MM.1S (cell line): Measurements from ENCODE around the gene SAAL1.

Experiments used
- DNase-seq: peaks from one replicate; pipeline ENCODE4 v3.0.0-alpha.2; 2015
- H2AFZ ChIP-seq: fragments of 300-600 bp; sonication (generic); 2 replicates; pipeline ENCODE4 v1.6.0; 2016; ENCODE audit warnings: antibody characterized with exemption, low read length
- H3F3A ChIP-seq: fragments of 300-600 bp; sonication (generic); 2 replicates; pipeline ENCODE4 v1.6.1; 2016; ENCODE audit warnings: mild to moderate bottlenecking, antibody characterized with exemption, low read length, moderate library complexity, mixed read lengths; ENCODE audit not compliant: insufficient read depth
- H3K27ac ChIP-seq: fragments of 300-600 bp; sonication (generic); 2 replicates; pipeline ENCODE4 v1.5.1; 2016; ENCODE audit warnings: mild to moderate bottlenecking, low read length
- H3K27me3 ChIP-seq: fragments of 300-600 bp; sonication (generic); replicated peaks from 2 replicates; pipeline ENCODE4 v1.6.0; 2016; ENCODE audit warnings: low read length; ENCODE audit not compliant: insufficient read depth
- H3K36me3 ChIP-seq: fragments of 300-600 bp; sonication (generic); replicated peaks from 2 replicates; pipeline ENCODE4 v1.6.1; 2016; ENCODE audit warnings: mild to moderate bottlenecking, low read length, mixed read lengths; ENCODE audit not compliant: insufficient read depth
- H3K4me1 ChIP-seq: fragments of 300-600 bp; sonication (generic); 2 replicates; pipeline ENCODE4 v1.6.1; 2016; ENCODE audit warnings: low read length, mixed read lengths
- H3K4me2 ChIP-seq: fragments of 300-600 bp; sonication (generic); 2 replicates; pipeline ENCODE4 v1.6.0; 2016; ENCODE audit warnings: low read depth, low read length
- H3K4me3 ChIP-seq: fragments of 300-600 bp; sonication (generic); 2 replicates; pipeline ENCODE4 v1.5.1; 2016; ENCODE audit warnings: low read length, mixed read lengths
- H3K79me2 ChIP-seq: fragments of 300-600 bp; sonication (generic); 2 replicates; pipeline ENCODE4 v1.6.1; 2016; ENCODE audit warnings: mixed run types, low read length, mixed read lengths
- H3K9ac ChIP-seq: fragments of 300-600 bp; sonication (generic); 2 replicates; pipeline ENCODE4 v1.6.1; 2016; ENCODE audit warnings: low read length, mixed read lengths
- H3K9me2 ChIP-seq: fragments of 300-600 bp; sonication (generic); replicated peaks from 2 replicates; pipeline ENCODE4 v1.6.1; 2016; ENCODE audit warnings: mild to moderate bottlenecking, low read length, mixed read lengths; ENCODE audit not compliant: insufficient read depth
- H3K9me3 ChIP-seq: fragments of 300-600 bp; sonication (generic); replicated peaks from 2 replicates; pipeline ENCODE4 v1.6.1; 2016; ENCODE audit warnings: mild to moderate bottlenecking, low read length, mixed read lengths; ENCODE audit not compliant: insufficient read depth
- H4K20me1 ChIP-seq: fragments of 300-600 bp; sonication (generic); 2 replicates; pipeline ENCODE4 v1.6.1; 2016; ENCODE audit warnings: mild to moderate bottlenecking, low read length, moderate library complexity, mixed read lengths; ENCODE audit not compliant: insufficient read depth
- EZH2 ChIP-seq: fragments of 300-600 bp; sonication (generic); optimal IDR thresholded peaks from 2 replicates; pipeline ENCODE3; 2017; ENCODE audit warnings: low read depth, mild to moderate bottlenecking, antibody characterized with exemption, low read length, mixed read lengths
- EZH2phosphoT487 ChIP-seq: fragments of 300-600 bp; sonication (generic); IDR thresholded peaks from 2 replicates; pipeline ENCODE4 v1.6.1; 2018; ENCODE audit warnings: antibody characterized with exemption, low read length
- TF ChIP-seq, protein P1 (sequence below): fragments of 300-600 bp; sonication (generic); IDR thresholded peaks from 2 replicates; pipeline ENCODE4 v1.5.1; 2016; ENCODE audit warnings: antibody characterized with exemption, low read length, mixed read lengths

SAAL1 gene

DNA sequence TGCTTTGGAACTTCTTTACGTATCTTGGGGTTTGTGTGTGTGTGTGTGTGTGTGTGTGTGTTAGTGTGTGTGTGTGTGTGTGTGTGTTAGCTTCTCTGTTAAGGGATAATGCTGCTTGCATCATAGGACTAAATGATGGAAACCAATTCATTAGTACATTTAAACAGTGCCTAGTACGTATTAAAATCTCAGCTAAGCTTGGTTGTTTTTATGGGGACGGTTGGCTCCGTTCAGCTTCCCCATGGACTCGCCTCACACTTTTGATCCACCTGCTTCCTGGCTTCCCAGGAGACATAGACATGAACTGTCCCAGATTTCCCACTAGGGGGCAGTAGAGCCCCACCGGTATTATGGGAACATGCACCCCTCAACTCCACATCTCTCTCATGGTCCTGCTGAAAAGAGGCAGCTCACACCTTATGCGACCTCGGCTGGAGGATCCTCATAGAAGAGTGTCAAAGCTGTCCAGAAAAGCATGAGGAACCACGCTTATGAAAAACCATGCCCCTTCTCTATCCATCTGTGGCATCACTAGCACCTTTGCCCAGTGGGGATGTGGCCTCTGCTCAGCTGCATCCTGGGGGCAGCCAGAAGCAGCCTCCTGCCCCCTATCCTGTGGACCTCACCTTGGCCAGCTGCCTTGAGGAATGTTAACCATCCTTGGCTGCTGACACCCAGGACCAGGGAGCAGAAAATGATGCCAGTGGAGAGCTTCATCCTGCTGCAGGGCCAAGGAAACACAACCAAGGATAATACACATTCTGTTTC, 9.7 kb upstream of the SAAL1 start:
- H2AFZ ChIP-seq, result no peak overlapping the region
- H3K9me2 ChIP-seq, result no peaks in the 10 kb centered on the region
- no peaks in the 10 kb centered on the region for H3K4me1 ChIP-seq
- H3K9ac ChIP-seq, result no peak overlapping the region
- H3K27me3 ChIP-seq, result no peaks in the 10 kb centered on the region
- no peak overlapping the region for H3K27ac ChIP-seq
- TF ChIP-seq EZH2phosphoT487, result no peak
- TF ChIP-seq, protein P1, sequence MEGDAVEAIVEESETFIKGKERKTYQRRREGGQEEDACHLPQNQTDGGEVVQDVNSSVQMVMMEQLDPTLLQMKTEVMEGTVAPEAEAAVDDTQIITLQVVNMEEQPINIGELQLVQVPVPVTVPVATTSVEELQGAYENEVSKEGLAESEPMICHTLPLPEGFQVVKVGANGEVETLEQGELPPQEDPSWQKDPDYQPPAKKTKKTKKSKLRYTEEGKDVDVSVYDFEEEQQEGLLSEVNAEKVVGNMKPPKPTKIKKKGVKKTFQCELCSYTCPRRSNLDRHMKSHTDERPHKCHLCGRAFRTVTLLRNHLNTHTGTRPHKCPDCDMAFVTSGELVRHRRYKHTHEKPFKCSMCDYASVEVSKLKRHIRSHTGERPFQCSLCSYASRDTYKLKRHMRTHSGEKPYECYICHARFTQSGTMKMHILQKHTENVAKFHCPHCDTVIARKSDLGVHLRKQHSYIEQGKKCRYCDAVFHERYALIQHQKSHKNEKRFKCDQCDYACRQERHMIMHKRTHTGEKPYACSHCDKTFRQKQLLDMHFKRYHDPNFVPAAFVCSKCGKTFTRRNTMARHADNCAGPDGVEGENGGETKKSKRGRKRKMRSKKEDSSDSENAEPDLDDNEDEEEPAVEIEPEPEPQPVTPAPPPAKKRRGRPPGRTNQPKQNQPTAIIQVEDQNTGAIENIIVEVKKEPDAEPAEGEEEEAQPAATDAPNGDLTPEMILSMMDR, result peak; percentile 93
- H3K4me2 ChIP-seq, result peak overlapping the region; percentile 19; the same call in 1 of the 2 replicates
- no peaks in the 10 kb centered on the region for H3K9me3 ChIP-seq
- H3F3A ChIP-seq, result no peaks in the 10 kb centered on the region
- DNase-seq, result peak; percentile 62
- no peak overlapping the region for H3K4me3 ChIP-seq
- H4K20me1 ChIP-seq, result no peaks in the 10 kb centered on the region
- H3K36me3 ChIP-seq, result no peaks in the 10 kb centered on the region
- no peaks in the 10 kb centered on the region for H3K79me2 ChIP-seq

DNA sequence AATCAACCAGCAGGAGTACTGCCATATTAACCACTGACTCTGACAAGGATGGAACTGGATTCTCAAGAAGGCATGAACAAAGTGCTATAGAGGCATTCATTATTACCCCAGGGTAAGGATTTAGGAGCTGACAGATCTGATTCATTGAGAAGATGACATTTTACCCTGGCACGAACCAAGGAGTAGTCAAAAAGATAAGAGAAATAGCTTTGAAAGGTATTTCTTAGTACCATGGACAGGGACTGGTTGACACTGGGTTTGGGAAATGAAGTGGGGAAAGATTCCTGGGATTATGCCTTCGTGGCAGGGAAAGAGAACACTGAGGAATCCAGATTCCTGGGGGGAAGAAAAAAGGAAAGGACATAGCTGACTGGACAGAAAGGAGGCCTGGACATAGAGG, 5.1 kb upstream of the SAAL1 start:
- no peaks in the 10 kb centered on the region for H3F3A ChIP-seq
- H3K9ac ChIP-seq, result no peak overlapping the region
- no peaks in the 10 kb centered on the region for H3K9me2 ChIP-seq
- no peaks in the 10 kb centered on the region for H3K9me3 ChIP-seq
- H3K79me2 ChIP-seq, result 0 out of 2 replicates have a peak, but pooled peaks cover under 1% of the 10 kb centered on the region
- H3K4me2 ChIP-seq, result no peak overlapping the region
- H3K4me1 ChIP-seq, result 0 out of 2 replicates have a peak, but pooled peaks cover 5% of the 10 kb centered on the region
- H3K36me3 ChIP-seq, result no peaks in the 10 kb centered on the region
- no peaks in the 10 kb centered on the region for H3K27me3 ChIP-seq
- no peak overlapping the region for H2AFZ ChIP-seq
- H3K4me3 ChIP-seq, result no peak overlapping the region
- no peak overlapping the region for H3K27ac ChIP-seq
- H4K20me1 ChIP-seq, result no peaks in the 10 kb centered on the region
- no peak for DNase-seq
- no peak for TF ChIP-seq EZH2phosphoT487
- no peak for TF ChIP-seq EZH2
- TF ChIP-seq, protein P1, result no peak

DNA sequence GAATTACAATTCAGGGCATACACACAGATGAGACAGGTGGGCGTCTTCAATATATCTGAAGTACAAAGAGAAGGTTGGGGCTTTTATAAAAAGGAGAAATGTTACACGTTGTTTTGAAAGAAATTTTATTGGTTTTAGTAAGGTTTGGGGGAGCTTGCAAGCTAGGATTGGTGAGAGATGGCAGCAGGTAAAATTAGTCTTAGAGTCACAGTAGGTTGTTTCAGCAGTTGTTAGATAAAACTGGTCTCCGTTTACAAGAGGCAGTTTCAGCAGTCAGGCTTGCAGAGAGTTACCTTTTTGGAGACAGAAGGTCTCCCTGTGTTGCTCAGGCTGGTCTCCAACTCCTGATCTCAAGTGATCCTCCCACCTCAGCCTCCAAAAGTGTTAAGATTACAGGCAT, 2.4 kb upstream of the SAAL1 start:
- peaks cover 27% of the 10 kb centered on the region for H3K79me2 ChIP-seq
- no peaks in the 10 kb centered on the region for H4K20me1 ChIP-seq
- H3K9me3 ChIP-seq, result no peaks in the 10 kb centered on the region
- H3K4me1 ChIP-seq, result peaks cover 11% of the 10 kb centered on the region; the same call in 1 of the 2 replicates
- H3K27me3 ChIP-seq, result no peaks in the 10 kb centered on the region
- DNase-seq, result no peak
- TF ChIP-seq EZH2phosphoT487 (no peak), EZH2 (no peak)
- TF ChIP-seq, protein P1, result no peak
- H3K4me2 ChIP-seq, result no peak overlapping the region
- peaks cover 2% of the 10 kb centered on the region; the same call in 1 of the 2 replicates for H3K36me3 ChIP-seq
- H3K9me2 ChIP-seq, result no peaks in the 10 kb centered on the region
- H3K27ac ChIP-seq, result no peak overlapping the region
- H2AFZ ChIP-seq, result no peak overlapping the region
- no peaks in the 10 kb centered on the region for H3F3A ChIP-seq
- H3K9ac ChIP-seq, result no peak overlapping the region
- no peak overlapping the region for H3K4me3 ChIP-seq
